HG03378 (cell line): ENCODE measurements around the gene SYNGAP1.
"Not testable (repeated sequence)": the region's sequence is repeated elsewhere in the genome, so short reads cannot be mapped to it uniquely, and the experiment has no call there.

Source experiments
- ATAC-seq: cut with Tn5 transposase; IDR thresholded peaks from one replicate; pipeline ENCODE4 v1.9.1; 2021; ENCODE audit warnings: mild to moderate bottlenecking, moderate library complexity; ENCODE audit not compliant: unreplicated experiment

Gene SYNGAP1

GRCh38 chr6:33459226-33459625 lies 39.4 kb downstream of the SYNGAP1 start:
- ATAC-seq, result no peak

- ATAC-seq, result no peak
These were observed 46.3 kb downstream of the SYNGAP1 start for GRCh38 chr6:33466075-33466735.

- no peak for ATAC-seq
These were observed 47.2 kb downstream of the SYNGAP1 start for GRCh38 chr6:33467091-33467490.

GRCh38 chr6:33469661-33470060 lies 49.8 kb downstream of the SYNGAP1 start:
- ATAC-seq, result no peak

- ATAC-seq, result no peak
These were observed 58.0 kb downstream of the SYNGAP1 start for GRCh38 chr6:33477864-33478263.

- ATAC-seq, result no peak
These were observed 61.3 kb downstream of the SYNGAP1 start for GRCh38 chr6:33481192-33481591.

GRCh38 chr6:33482620-33483019 lies 62.8 kb downstream of the SYNGAP1 start:
- not testable (repeated sequence) for ATAC-seq

GRCh38 chr6:33483678-33484077 lies 63.8 kb downstream of the SYNGAP1 start:
- no peak for ATAC-seq

GRCh38 chr6:33484673-33485262 lies 64.9 kb downstream of the SYNGAP1 start:
- ATAC-seq, result not testable (repeated sequence)

GRCh38 chr6:33485680-33486079 lies 65.8 kb downstream of the SYNGAP1 start:
- not testable (repeated sequence) for ATAC-seq

GRCh38 chr6:33488339-33488738 lies 68.5 kb downstream of the SYNGAP1 start:
- no peak for ATAC-seq

DNA sequence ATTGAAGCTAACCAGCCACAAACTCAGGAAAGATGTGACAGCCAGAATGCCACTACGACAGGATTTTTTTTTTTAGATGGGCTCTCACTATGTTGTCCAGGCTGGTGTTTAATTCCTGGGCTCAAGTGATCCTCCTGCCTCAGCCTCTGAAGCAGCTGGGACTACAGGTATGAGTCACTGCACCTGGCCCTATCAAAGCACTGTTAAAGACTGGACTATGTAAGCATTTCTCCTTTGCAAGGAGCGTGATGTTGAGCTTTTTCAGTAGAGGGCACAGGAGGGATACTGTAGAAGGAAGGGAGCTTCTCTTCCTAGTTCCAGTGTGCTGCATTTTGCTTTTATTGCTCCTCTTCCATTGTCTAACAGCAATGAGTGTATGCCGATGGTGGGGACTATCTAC lies 70.3 kb downstream of the SYNGAP1 start:
- no peak for ATAC-seq

DNA sequence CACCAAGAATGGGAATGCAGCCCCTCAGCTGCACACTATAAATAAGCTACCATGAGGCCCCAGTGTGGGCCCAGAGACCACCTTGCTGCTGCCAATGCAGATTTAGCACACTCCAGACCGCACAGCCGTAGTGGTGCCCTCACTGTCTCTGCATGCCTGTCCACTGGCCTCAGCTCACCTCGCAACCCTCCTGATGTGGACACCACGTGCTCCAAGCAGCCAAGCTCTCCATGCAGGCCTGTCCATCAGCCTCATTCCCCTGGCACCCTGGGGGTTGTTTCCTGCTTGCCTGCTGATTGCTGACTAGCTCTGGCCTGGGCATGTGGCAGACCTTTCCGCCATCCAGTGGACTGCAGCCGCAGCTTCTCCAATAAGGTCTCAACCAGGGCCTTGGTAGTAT lies 70.8 kb downstream of the SYNGAP1 start:
- no peak for ATAC-seq

GRCh38 chr6:33492093-33492492 lies 72.2 kb downstream of the SYNGAP1 start:
- ATAC-seq, result no peak

DNA sequence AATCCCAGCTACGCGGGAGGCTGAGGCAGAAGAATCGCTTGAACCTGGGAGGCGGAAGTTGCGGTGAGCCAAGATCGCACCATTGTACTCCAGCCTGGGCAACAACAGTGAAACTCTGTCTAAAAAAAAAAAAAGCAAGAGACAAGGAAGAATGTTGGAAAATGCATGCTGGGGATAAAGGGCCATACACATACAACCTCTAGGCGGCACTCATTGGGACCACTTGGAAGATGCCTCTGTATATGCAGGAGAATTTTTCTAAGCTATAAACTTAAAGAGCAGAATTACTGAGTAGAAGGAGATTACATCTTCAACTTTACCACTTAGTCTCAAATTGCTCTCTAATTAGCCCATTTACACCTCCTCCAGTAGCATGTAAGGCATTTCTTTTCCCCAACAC lies 77.3 kb downstream of the SYNGAP1 start:
- ATAC-seq, result no peak

DNA sequence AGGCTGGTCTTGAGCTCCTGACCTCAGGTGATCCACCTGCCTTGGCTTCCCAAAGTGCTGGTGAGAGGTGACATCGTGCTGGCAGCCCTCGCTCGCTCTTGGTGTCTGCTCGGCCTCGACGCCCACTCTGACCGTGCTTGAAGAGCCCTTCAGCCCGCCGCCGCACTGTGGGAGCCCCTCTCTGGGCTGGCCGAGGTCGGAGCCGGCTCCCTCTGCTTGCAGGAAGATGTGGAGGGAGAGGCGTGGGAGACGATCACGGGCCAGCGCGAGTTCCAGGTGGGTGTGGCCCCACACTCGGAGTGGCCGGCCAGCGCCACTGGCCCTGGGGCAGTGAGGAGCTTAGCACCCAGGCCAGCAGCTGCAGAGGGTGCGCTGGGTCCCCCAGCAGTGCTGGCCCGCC lies 82.6 kb downstream of the SYNGAP1 start:
- no peak for ATAC-seq

- ATAC-seq, result no peak
These were observed 84.6 kb downstream of the SYNGAP1 start for GRCh38 chr6:33504486-33504885.
